HG02588 (cell line): ENCODE data around the gene ASB8.
"Not testable (repeated sequence)": the region's sequence is repeated elsewhere in the genome, so short reads cannot be mapped to it uniquely, and the experiment has no call there.

Experiments used
- ATAC-seq: cut with Tn5 transposase; IDR thresholded peaks from one replicate; pipeline ENCODE4 v1.9.1; 2021; ENCODE audit warnings: mild to moderate bottlenecking, moderate library complexity; ENCODE audit not compliant: unreplicated experiment

Gene ASB8

GRCh38 chr12:48183091-48183875, 26.0 kb upstream of the ASB8 start, which contains the start of gene CCDC184:
Gene CCDC184 (plus strand): TSS chr12:48183644. CDS start chr12:48184123, 479 bp downstream.
- ATAC-seq: peak; percentile 62

- no peak for ATAC-seq
Measured at GRCh38 chr12:48182631-48183030, 25.3 kb upstream of the ASB8 start.

GRCh38 chr12:48180857-48181495, 23.7 kb upstream of the ASB8 start:
- no peak for ATAC-seq

- no peak for ATAC-seq
Measured at GRCh38 chr12:48180424-48180823, 23.1 kb upstream of the ASB8 start.

GRCh38 chr12:48179466-48179865, 22.2 kb upstream of the ASB8 start:
- ATAC-seq: no peak

GRCh38 chr12:48177982-48178381, 20.7 kb upstream of the ASB8 start:
- no peak for ATAC-seq

GRCh38 chr12:48176417-48176751, 19.1 kb upstream of the ASB8 start:
- ATAC-seq: no peak

GRCh38 chr12:48175613-48176416, 18.5 kb upstream of the ASB8 start:
- no peak for ATAC-seq

- no peak for ATAC-seq
Measured at GRCh38 chr12:48169011-48169410, 11.7 kb upstream of the ASB8 start.

GRCh38 chr12:48165089-48165981, 8.0 kb upstream of the ASB8 start:
- ATAC-seq: no peak

GRCh38 chr12:48164451-48164850, 7.1 kb upstream of the ASB8 start:
- ATAC-seq: no peak

- no peak for ATAC-seq
Measured at GRCh38 chr12:48163150-48163747, 5.9 kb upstream of the ASB8 start.

GRCh38 chr12:48160807-48161206, 3.5 kb upstream of the ASB8 start:
- ATAC-seq: no peak

- no peak for ATAC-seq
Measured at GRCh38 chr12:48160046-48160445, 2.7 kb upstream of the ASB8 start.

- ATAC-seq: no peak
Measured at GRCh38 chr12:48157889-48158370, 615 bp upstream of the ASB8 start.

GRCh38 chr12:48156652-48157017, 680 bp downstream of the ASB8 start:
- ATAC-seq: no peak

GRCh38 chr12:48155786-48156185, 1.5 kb downstream of the ASB8 start:
- ATAC-seq: not testable (repeated sequence)

GRCh38 chr12:48151103-48151771, 6.1 kb downstream of the ASB8 start:
- ATAC-seq: no peak

- no peak for ATAC-seq
Measured at GRCh38 chr12:48145981-48146380, 11.3 kb downstream of the ASB8 start.

GRCh38 chr12:48143898-48144297, 13.4 kb downstream of the ASB8 start:
- ATAC-seq: no peak
